H9 (cell line): ENCODE results near the gene SSUH2. TPM values are rescaled to one million over a fixed set of nuclear protein-coding genes. Genes with fewer than 3 reads are reported as not detected.

Experiments used
- DNase-seq: peaks from one replicate; pipeline ENCODE4 v3.0.0-alpha.2; 2017
- H2AFZ ChIP-seq: one replicate; pipeline ENCODE4 v1.6.1; 2013; ENCODE audit warnings: mild to moderate bottlenecking, low read length, control low read depth, moderate library complexity
- H2AK5ac ChIP-seq: 2 replicates; pipeline ENCODE4 v1.6.1; 2013; ENCODE audit warnings: low read length, control low read depth, mixed read lengths; ENCODE audit not compliant: insufficient read length
- H2BK120ac ChIP-seq: one replicate; pipeline ENCODE4 v1.6.1; 2013; ENCODE audit warnings: low read depth, mild to moderate bottlenecking, low read length, control low read depth, inconsistent platforms; ENCODE audit not compliant: poor library complexity, severe bottlenecking
- H2BK12ac ChIP-seq: 2 replicates; pipeline ENCODE4 v1.6.1; 2013; ENCODE audit warnings: low read length, control low read depth, mixed read lengths, low read depth; ENCODE audit not compliant: insufficient read length
- H2BK15ac ChIP-seq: 2 replicates; pipeline ENCODE4 v1.6.1; 2013; ENCODE audit warnings: low read depth, low read length, control low read depth
- H2BK20ac ChIP-seq: one replicate; pipeline ENCODE4 v1.6.1; 2013; ENCODE audit warnings: low read depth, mild to moderate bottlenecking, low read length, control low read depth, inconsistent platforms; ENCODE audit not compliant: poor library complexity, severe bottlenecking
- H2BK5ac ChIP-seq: 2 replicates; pipeline ENCODE4 v1.6.1; 2013; ENCODE audit warnings: low read length, control low read depth, mixed read lengths; ENCODE audit not compliant: insufficient read length
- H3K14ac ChIP-seq: 2 replicates; pipeline ENCODE4 v1.6.1; 2013; ENCODE audit warnings: low read length, control low read depth; ENCODE audit not compliant: insufficient read depth
- H3K18ac ChIP-seq: 2 replicates; pipeline ENCODE4 v1.6.1; 2013; ENCODE audit warnings: low read depth, mild to moderate bottlenecking, mixed read lengths, low read length, control low read depth; ENCODE audit not compliant: insufficient read length
- H3K23ac ChIP-seq: 2 replicates; pipeline ENCODE4 v1.6.1; 2013; ENCODE audit warnings: low read length, control low read depth, mixed read lengths, low read depth; ENCODE audit not compliant: insufficient read length
- H3K23me2 ChIP-seq: 2 replicates; pipeline ENCODE4 v1.6.1; 2013; ENCODE audit warnings: low read depth, mild to moderate bottlenecking, mixed read lengths, low read length, control low read depth; ENCODE audit not compliant: insufficient read length, poor library complexity, severe bottlenecking
- H3K27ac ChIP-seq: 2 replicates; pipeline ENCODE4 v1.5.1; 2013; ENCODE audit warnings: low read length, control low read depth, mixed read lengths, low read depth; ENCODE audit not compliant: insufficient read length
- H3K27me3 ChIP-seq: 2 replicates; pipeline ENCODE4 v1.6.1; 2013; ENCODE audit warnings: low read length, control low read depth, inconsistent platforms; ENCODE audit not compliant: insufficient read depth
- H3K4ac ChIP-seq: 2 replicates; pipeline ENCODE4 v1.6.1; 2013; ENCODE audit warnings: low read depth, mild to moderate bottlenecking, control low read depth, inconsistent platforms, low read length, moderate library complexity
- H3K4me1 ChIP-seq: 2 replicates; pipeline ENCODE4 v1.6.1; 2013; ENCODE audit warnings: low read length, control low read depth, inconsistent platforms; ENCODE audit not compliant: insufficient read depth
- H3K4me2 ChIP-seq: 2 replicates; pipeline ENCODE4 v1.6.1; 2013; ENCODE audit warnings: low read length, control low read depth, mixed read lengths; ENCODE audit not compliant: insufficient read length, insufficient read depth
- H3K56ac ChIP-seq: 2 replicates; pipeline ENCODE4 v1.6.1; 2013; ENCODE audit warnings: low read depth, mild to moderate bottlenecking, mixed read lengths, low read length, control low read depth; ENCODE audit not compliant: insufficient read length
- H3K79me1 ChIP-seq: 2 replicates; pipeline ENCODE4 v1.6.1; 2013; ENCODE audit warnings: low read depth, mild to moderate bottlenecking, moderate library complexity, low read length, control low read depth, inconsistent platforms; ENCODE audit not compliant: insufficient read depth, poor library complexity, severe bottlenecking
- H3K79me2 ChIP-seq: 2 replicates; pipeline ENCODE4 v1.6.1; 2013; ENCODE audit warnings: low read length, control low read depth, inconsistent platforms; ENCODE audit not compliant: insufficient read depth
- H3K9ac ChIP-seq: 2 replicates; pipeline ENCODE4 v1.6.1; 2013; ENCODE audit warnings: low read length, control low read depth, mixed read lengths; ENCODE audit not compliant: insufficient read length; ENCODE audit errors: extremely low read depth
- H3K9me3 ChIP-seq: one replicate; pipeline ENCODE4 v1.6.1; 2013; ENCODE audit warnings: low read depth, low read length, inconsistent platforms; ENCODE audit not compliant: control insufficient read depth
- H3T11ph ChIP-seq: one replicate; pipeline ENCODE4 v1.6.1; 2013; ENCODE audit warnings: mild to moderate bottlenecking, low read length, control low read depth, inconsistent platforms
- H4K20me1 ChIP-seq: one replicate; pipeline ENCODE4 v1.6.1; 2013; ENCODE audit not compliant: control insufficient read depth, insufficient read length, insufficient read depth
- H4K5ac ChIP-seq: 2 replicates; pipeline ENCODE4 v1.6.1; 2013; ENCODE audit warnings: low read depth, mild to moderate bottlenecking, mixed read lengths, low read length, control low read depth; ENCODE audit not compliant: insufficient read length
- H4K8ac ChIP-seq: replicated peaks from 2 replicates; pipeline ENCODE4 v1.6.1; 2013; ENCODE audit warnings: low read length, control low read depth, mixed read lengths, low read depth; ENCODE audit not compliant: insufficient read length
- H4K91ac ChIP-seq: 2 replicates; pipeline ENCODE4 v1.6.1; 2013; ENCODE audit warnings: low read depth, mild to moderate bottlenecking, moderate library complexity, mixed read lengths, low read length, control low read depth; ENCODE audit not compliant: insufficient read length
- H3K27ac Mint-ChIP-seq, 3 experiments: 2 replicates in 2 of 3; 3 replicates in 1 of 3; pipeline ENCODE4 v1.8.0; 2020 to 2021; ENCODE audit warnings: mixed read lengths in 3 of 3, mild to moderate bottlenecking in 1 of 3, moderate library complexity in 1 of 3
- H3K27me3 Mint-ChIP-seq: 2 replicates; pipeline ENCODE4 v1.8.0; 2021; ENCODE audit warnings: low read depth, mild to moderate bottlenecking, moderate library complexity, mixed read lengths
- H3K36me3 Mint-ChIP-seq, 3 experiments: 2 replicates in 2 of 3; 3 replicates in 1 of 3; pipeline ENCODE4 v1.8.0; 2020 to 2021; ENCODE audit warnings: low read depth in 3 of 3, mixed read lengths in 3 of 3; ENCODE audit not compliant: insufficient read depth in 1 of 3
- H3K4me1 Mint-ChIP-seq, 2 experiments: 2 replicates each; pipeline ENCODE4 v1.8.0; 2020; ENCODE audit warnings: mixed read lengths in 2 of 2
- H3K4me3 Mint-ChIP-seq, 2 experiments: 2 replicates in 1 of 2; 3 replicates in 1 of 2; pipeline ENCODE4 v1.8.0; 2020 to 2021; ENCODE audit warnings: mild to moderate bottlenecking in 2 of 2, mixed read lengths in 2 of 2, moderate library complexity in 1 of 2
- H3K9me3 Mint-ChIP-seq, 2 experiments: 2 replicates in 1 of 2; 3 replicates in 1 of 2; pipeline ENCODE4 v1.8.0; 2020; ENCODE audit warnings: mild to moderate bottlenecking in 2 of 2, mixed read lengths in 2 of 2, moderate library complexity in 1 of 2
- CTCF ChIP-seq: fragments of 200-600 bp; sonication (generic); conservative IDR thresholded peaks from 3 replicates; pipeline ENCODE4 v1.8.0; 2021; ENCODE audit warnings: antibody characterized with exemption, mild to moderate bottlenecking
- WGBS: extraction: QIAGEN DNeasy Blood & Tissue Kit; methylation state at CpG from one replicate; pipeline ENCODE4 v1.1.7; 2013; ENCODE audit warnings: missing lambda C conversion rate, low lambda C conversion rate, mixed read lengths; ENCODE audit not compliant: insufficient read length; ENCODE audit errors: extremely low coverage; 5-methylcytosine and 5-hydroxymethylcytosine counted together
- total RNA-seq: library from RNA; stranded (reverse); gene quantifications from 2 replicates; pipeline ENCODE4 v1.2.1, GENCODE V29; 2021

Gene SSUH2
- total RNA-seq, 1 experiment from 2014 or later, result 0.61 TPM

GRCh38 chr3:8663177-8664061 lies 18.8 kb upstream of the SSUH2 start:
- Mint-ChIP-seq H3K4me3 (no peak overlapping the region), H3K27ac (no peak overlapping the region), H3K9me3 (no peaks in the 10 kb centered on the region), H3K36me3 (no peaks in the 10 kb centered on the region), H3K4me1 (peaks cover 8 to 14% of the 10 kb centered on the region in 2 experiments), H3K27me3 (peaks cover 57% of the 10 kb centered on the region)
- no peak overlapping the region for H3K27ac ChIP-seq
- H2BK15ac ChIP-seq, result no peak overlapping the region
- no peak overlapping the region for H3K56ac ChIP-seq
- H2BK20ac ChIP-seq, result no peak overlapping the region
- no peak overlapping the region for H3K4me2 ChIP-seq
- peak; percentile 85 for DNase-seq
- H3K4me1 ChIP-seq, result 0 out of 2 replicates have a peak, but pooled peaks cover 3% of the 10 kb centered on the region
- H3K14ac ChIP-seq, result no peak overlapping the region
- no peak overlapping the region for H2AK5ac ChIP-seq
- TF ChIP-seq CTCF, result peak; percentile 88
- no peaks in the 10 kb centered on the region for H3K27me3 ChIP-seq
- no peaks in the 10 kb centered on the region for H3K9me3 ChIP-seq
- no peak overlapping the region for H4K8ac ChIP-seq
- no peak overlapping the region for H3T11ph ChIP-seq
- no peak overlapping the region for H2BK12ac ChIP-seq
- no peak overlapping the region for H4K91ac ChIP-seq
- H3K9ac ChIP-seq, result no peak overlapping the region
- H4K5ac ChIP-seq, result no peak overlapping the region
- no peak overlapping the region for H3K4ac ChIP-seq
- H3K23me2 ChIP-seq, result no peaks in the 10 kb centered on the region
- H2BK5ac ChIP-seq, result no peak overlapping the region
- H3K18ac ChIP-seq, result no peak overlapping the region
- H3K79me1 ChIP-seq, result no peaks in the 10 kb centered on the region
- H3K23ac ChIP-seq, result no peak overlapping the region
- no CpG with 5 or more reads among the region's 12 CpGs for WGBS
- no peaks in the 10 kb centered on the region for H3K79me2 ChIP-seq
- no peak overlapping the region for H2BK120ac ChIP-seq
- no peaks in the 10 kb centered on the region for H4K20me1 ChIP-seq
- no peak overlapping the region for H2AFZ ChIP-seq
